Uterus (tissue), 4 donors: ENCODE measurements around the gene RBBP8NL. TPM values are rescaled to one million over a fixed set of nuclear protein-coding genes. Genes with fewer than 3 reads are reported as not detected.

Experiments
- DNase-seq, 2 donors: peaks; one replicate each; pipeline ENCODE4 v3.0.0-alpha.2; 2019 to 2020
- H3K27ac ChIP-seq, 2 donors: fragments of 200-600 bp; sonication (generic); 1 replicate in 1 of 2; 2 replicates in 1 of 2; pipeline ENCODE4 v1.5.1; 2016 to 2018
- H3K27me3 ChIP-seq, 2 donors: fragments of 200-600 bp; sonication (generic); one replicate each; pipeline ENCODE4 v1.5.1; 2018 to 2019; ENCODE audit warnings: control low read depth in 1 of 2
- H3K36me3 ChIP-seq, 2 donors: fragments of 200-600 bp; sonication (generic); one replicate each; pipeline ENCODE4 v1.5.1; 2019; ENCODE audit warnings: control low read depth in 1 of 2
- H3K4me1 ChIP-seq, 2 donors: fragments of 200-600 bp; sonication (generic); one replicate each; pipeline ENCODE4 v1.5.1; 2018 to 2019; ENCODE audit warnings: control low read depth in 1 of 2
- H3K4me3 ChIP-seq, 2 donors: fragments of 200-600 bp; sonication (generic); 1 replicate in 1 of 2; 2 replicates in 1 of 2; pipeline ENCODE4 v1.5.1; 2018 to 2019; ENCODE audit warnings: mild to moderate bottlenecking in 1 of 2
- H3K9me3 ChIP-seq, 2 donors: fragments of 200-600 bp; sonication (generic); one replicate each; pipeline ENCODE4 v1.5.1; 2019; ENCODE audit warnings: control low read depth in 1 of 2
- CTCF ChIP-seq, 4 experiments: fragments of 200-600 bp in 2 of 4; fragments of 450-650 bp in 2 of 4; sonication (generic) in 2 of 4; IDR thresholded peaks; one replicate each; pipeline ENCODE4 v1.5.1; 2016 to 2019; ENCODE audit warnings: antibody characterized with exemption in 4 of 4, mild to moderate bottlenecking in 2 of 4, moderate library complexity in 1 of 4
- POLR2A ChIP-seq, 2 donors: fragments of 450-650 bp; IDR thresholded peaks; one replicate each; pipeline ENCODE4 v1.6.1; 2016; ENCODE audit warnings: antibody characterized with exemption in 2 of 2, mild to moderate bottlenecking in 1 of 2, moderate library complexity in 1 of 2
- intact Hi-C: fragments of 100-400 bp; cut with DNase I; formaldehyde crosslinking; loops from one replicate; pipeline ENCODE4 v1.15.1; 2023; ENCODE audit warnings: low total_unique reads
- total RNA-seq, 4 donors: library from RNA; depleted of rRNA in 3 of 4; stranded (reverse); fragments of >200 nt in 3 of 4; gene quantifications; one replicate each; pipeline versions ENCODE4 v1.1.0 to v1.2.4, GENCODE V29; 2014 to 2023
- donor health status: DM: yes; HTN: yes; CAD: no.

The RBBP8NL gene
- total RNA-seq, 4 donors from 2014 or later: 0.35 TPM; not detected in 3

GRCh38 chr20:62419759-62420158 lies 7.6 kb downstream of the RBBP8NL start:
- no peak for TF ChIP-seq CTCF (IDR thresholded peaks at IDR 0.05)
- no peak for TF ChIP-seq POLR2A (IDR thresholded peaks at IDR 0.05)
- H3K4me1 ChIP-seq: no peaks in the 10 kb centered on the region
- H3K36me3 ChIP-seq: no peaks in the 10 kb centered on the region
- no peak overlapping the region for H3K27ac ChIP-seq
- no peak for DNase-seq
- no peaks in the 10 kb centered on the region for H3K27me3 ChIP-seq
- intact Hi-C loops: loop anchor here (10.0 kb wide), 1 partner anchor 405 kb away; no protein-coding TSS in a partner anchor
- no peak overlapping the region for H3K4me3 ChIP-seq
- no peaks in the 10 kb centered on the region for H3K9me3 ChIP-seq

- H3K27me3 ChIP-seq: no peaks in the 10 kb centered on the region
- intact Hi-C loops: loop anchor here (10.0 kb wide), 1 partner anchor 404 kb away; no protein-coding TSS in a partner anchor
- H3K9me3 ChIP-seq: no peaks in the 10 kb centered on the region
- no peaks in the 10 kb centered on the region for H3K36me3 ChIP-seq
- no peak overlapping the region for H3K4me3 ChIP-seq
- no peaks in the 10 kb centered on the region for H3K4me1 ChIP-seq
- no peak overlapping the region for H3K27ac ChIP-seq
- DNase-seq: no peak
- TF ChIP-seq POLR2A (IDR thresholded peaks at IDR 0.05) (no peak), CTCF (IDR thresholded peaks at IDR 0.05) (no peak)
These were observed 8.4 kb downstream of the RBBP8NL start for GRCh38 chr20:62418709-62419487.

- TF ChIP-seq CTCF (IDR thresholded peaks at IDR 0.05) (no peak), POLR2A (IDR thresholded peaks at IDR 0.05) (no peak)
- DNase-seq: no peak
- H3K27ac ChIP-seq: no peak overlapping the region
- no peak overlapping the region for H3K4me3 ChIP-seq
- no peaks in the 10 kb centered on the region for H3K9me3 ChIP-seq
- H3K4me1 ChIP-seq: no peaks in the 10 kb centered on the region
- no peaks in the 10 kb centered on the region for H3K36me3 ChIP-seq
- no peaks in the 10 kb centered on the region for H3K27me3 ChIP-seq
- intact Hi-C loops: loop anchor here (10.0 kb wide), 1 partner anchor 403 kb away; no protein-coding TSS in a partner anchor
These were observed 9.2 kb downstream of the RBBP8NL start for GRCh38 chr20:62417981-62418708.

GRCh38 chr20:62416651-62417637 lies 10.4 kb downstream of the RBBP8NL start:
- H3K4me3 ChIP-seq: no peak overlapping the region
- no peak for DNase-seq
- intact Hi-C loops: loop anchor here (10.0 kb wide), 1 partner anchor 402 kb away; no protein-coding TSS in a partner anchor
- H3K36me3 ChIP-seq: no peaks in the 10 kb centered on the region
- no peaks in the 10 kb centered on the region for H3K9me3 ChIP-seq
- no peak overlapping the region for H3K27ac ChIP-seq
- TF ChIP-seq POLR2A (IDR thresholded peaks at IDR 0.05): no peak
- TF ChIP-seq CTCF (IDR thresholded peaks at IDR 0.05): no peak
- H3K27me3 ChIP-seq: no peaks in the 10 kb centered on the region
- no peaks in the 10 kb centered on the region for H3K4me1 ChIP-seq
